WERI-Rb-1 (cell line): ENCODE measurements around the gene VPS51.
A peak's percentile ranks its signal among the peaks of the same experiment; 100 is the strongest.

Experiments used
- DNase-seq: peaks from one replicate; pipeline ENCODE4 v3.0.0-alpha.2; 2020
- H3K27ac ChIP-seq: fragments of 250-450 bp; sonication (Bioruptor Pico); 2 replicates; pipeline ENCODE4 v1.5.1; 2020; ENCODE audit warnings: mild to moderate bottlenecking, moderate library complexity
- H3K27me3 ChIP-seq: fragments of 250-450 bp; sonication (Bioruptor Pico); 2 replicates; pipeline ENCODE4 v1.5.1; 2021; ENCODE audit warnings: mild to moderate bottlenecking, low read depth, moderate library complexity; ENCODE audit not compliant: insufficient read depth, severe bottlenecking
- H3K36me3 ChIP-seq: fragments of 250-450 bp; sonication (Bioruptor Pico); 2 replicates; pipeline ENCODE4 v1.5.1; 2020; ENCODE audit warnings: mild to moderate bottlenecking, moderate library complexity
- H3K4me3 ChIP-seq: 2 replicates; pipeline ENCODE4 v1.5.1; 2011; ENCODE audit warnings: low read depth, mild to moderate bottlenecking, control low read depth, low read length
- H3K9me3 ChIP-seq: fragments of 250-450 bp; sonication (Bioruptor Pico); 2 replicates; pipeline ENCODE4 v1.5.1; 2021; ENCODE audit warnings: mild to moderate bottlenecking, moderate library complexity; ENCODE audit not compliant: severe bottlenecking
- TF ChIP-seq, protein P1 (sequence below): IDR thresholded peaks from 2 replicates; pipeline ENCODE4 v1.5.1; 2011; ENCODE audit warnings: low read depth, mild to moderate bottlenecking, control low read depth, inconsistent platforms, low read length

The VPS51 gene

DNA sequence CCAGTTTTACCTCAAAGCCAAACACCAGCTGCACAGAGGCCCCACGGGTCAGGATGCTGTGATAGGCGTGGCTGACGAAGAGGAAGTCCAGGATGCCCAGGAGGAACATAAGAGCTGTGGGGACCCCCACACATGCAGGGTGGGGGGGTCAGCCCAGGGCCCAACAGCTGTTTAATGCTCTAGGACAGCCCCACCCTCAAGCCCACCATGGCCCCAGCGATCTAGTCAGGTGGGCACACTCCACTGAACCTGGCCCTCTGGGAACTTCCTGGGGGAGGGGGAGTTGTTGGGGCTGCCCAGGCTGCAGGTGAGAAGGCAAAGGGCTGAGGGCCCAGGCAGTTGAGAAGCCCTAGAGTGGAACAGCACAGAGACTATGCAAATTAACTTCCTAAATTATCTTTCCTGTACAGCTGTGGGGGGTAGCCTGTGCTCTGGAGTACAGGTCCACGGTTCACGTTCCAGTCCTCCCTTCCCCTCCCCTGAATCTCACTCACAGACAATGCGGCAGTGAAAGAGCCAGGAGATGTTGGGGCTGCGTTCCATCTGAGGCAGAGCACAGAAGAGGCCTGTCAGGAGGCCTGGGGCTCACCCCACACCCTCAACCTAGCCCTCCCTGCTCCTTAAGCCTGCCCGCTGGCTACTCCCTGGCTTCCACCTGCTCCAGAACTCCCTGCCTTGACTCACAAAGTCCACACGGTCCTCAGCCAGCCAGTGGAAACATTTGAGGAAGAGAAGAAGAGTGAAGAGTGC lies 36.4 kb downstream of the VPS51 start:
- H3K27me3 ChIP-seq: no peaks in the 10 kb centered on the region
- TF ChIP-seq, protein P1, sequence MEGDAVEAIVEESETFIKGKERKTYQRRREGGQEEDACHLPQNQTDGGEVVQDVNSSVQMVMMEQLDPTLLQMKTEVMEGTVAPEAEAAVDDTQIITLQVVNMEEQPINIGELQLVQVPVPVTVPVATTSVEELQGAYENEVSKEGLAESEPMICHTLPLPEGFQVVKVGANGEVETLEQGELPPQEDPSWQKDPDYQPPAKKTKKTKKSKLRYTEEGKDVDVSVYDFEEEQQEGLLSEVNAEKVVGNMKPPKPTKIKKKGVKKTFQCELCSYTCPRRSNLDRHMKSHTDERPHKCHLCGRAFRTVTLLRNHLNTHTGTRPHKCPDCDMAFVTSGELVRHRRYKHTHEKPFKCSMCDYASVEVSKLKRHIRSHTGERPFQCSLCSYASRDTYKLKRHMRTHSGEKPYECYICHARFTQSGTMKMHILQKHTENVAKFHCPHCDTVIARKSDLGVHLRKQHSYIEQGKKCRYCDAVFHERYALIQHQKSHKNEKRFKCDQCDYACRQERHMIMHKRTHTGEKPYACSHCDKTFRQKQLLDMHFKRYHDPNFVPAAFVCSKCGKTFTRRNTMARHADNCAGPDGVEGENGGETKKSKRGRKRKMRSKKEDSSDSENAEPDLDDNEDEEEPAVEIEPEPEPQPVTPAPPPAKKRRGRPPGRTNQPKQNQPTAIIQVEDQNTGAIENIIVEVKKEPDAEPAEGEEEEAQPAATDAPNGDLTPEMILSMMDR: no peak
- no peak overlapping the region for H3K27ac ChIP-seq
- no peak overlapping the region for H3K4me3 ChIP-seq
- no peaks in the 10 kb centered on the region for H3K9me3 ChIP-seq
- DNase-seq: no peak
- H3K36me3 ChIP-seq: peaks cover 53% of the 10 kb centered on the region

DNA sequence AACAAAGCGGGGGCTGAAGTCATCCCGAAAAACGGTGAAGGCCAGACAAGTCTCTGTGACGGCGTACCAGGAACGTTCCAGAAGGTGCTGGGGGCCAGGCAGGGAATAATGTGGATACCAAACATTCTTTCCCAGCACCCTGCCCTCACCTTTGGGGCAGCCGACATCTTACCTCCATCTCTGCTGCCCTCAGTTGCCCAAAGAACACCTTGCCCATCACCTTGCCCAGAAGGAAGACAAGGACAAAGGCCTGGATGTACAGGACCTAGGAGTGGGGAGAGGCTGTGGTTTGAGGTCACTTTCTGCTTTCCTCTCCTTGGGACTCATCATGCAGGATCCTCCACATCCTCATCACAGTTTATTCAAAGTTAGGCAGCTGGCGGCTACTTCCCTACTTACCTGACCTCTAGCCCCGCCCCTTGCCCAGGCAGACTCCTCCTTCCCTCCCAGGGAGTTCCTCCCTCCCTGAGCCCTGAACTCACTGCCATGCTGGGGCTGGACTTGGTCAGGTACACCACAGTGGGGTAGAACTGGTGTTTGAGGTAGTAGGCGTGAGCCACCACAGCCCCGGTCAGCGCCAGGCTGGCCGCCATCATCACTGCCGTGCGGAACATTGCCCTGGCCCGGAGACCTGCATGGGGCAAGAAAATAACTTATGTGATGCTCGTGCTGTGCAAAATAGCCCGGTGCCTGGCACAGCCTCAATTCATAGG lies 37.1 kb downstream of the VPS51 start:
- peak; percentile 62 for DNase-seq
- Histone ChIP-seq H3K36me3 (peaks cover 47% of the 10 kb centered on the region), H3K27ac (no peak overlapping the region; the same call in 1 of the 2 replicates), H3K9me3 (no peaks in the 10 kb centered on the region), H3K4me3 (peak overlapping the region; percentile 65), H3K27me3 (no peaks in the 10 kb centered on the region)
- TF ChIP-seq, protein P1: no peak

DNA sequence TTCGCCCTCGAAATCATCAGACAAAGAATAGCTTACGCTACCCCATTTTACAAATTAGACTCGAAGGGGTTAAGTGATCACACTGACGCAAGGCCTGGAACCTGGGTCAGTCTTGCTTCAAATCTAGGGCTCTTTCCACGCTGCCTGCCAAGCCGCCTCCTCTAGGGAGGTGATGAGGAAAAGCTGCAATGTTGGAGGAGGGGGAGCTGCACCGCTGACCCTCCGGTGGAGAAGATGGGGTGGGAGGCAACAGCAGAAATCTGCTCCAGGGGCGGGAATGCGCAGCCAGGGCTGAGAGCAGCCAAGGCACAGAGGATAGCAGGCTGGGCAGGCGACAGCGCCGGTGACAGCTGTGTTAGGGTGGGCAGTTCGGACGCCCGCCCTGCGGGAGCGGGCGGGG lies 37.7 kb downstream of the VPS51 start:
- Histone ChIP-seq H3K27me3 (no peaks in the 10 kb centered on the region), H3K27ac (peak overlapping the region; percentile 100), H3K4me3 (peak overlapping the region; percentile 65), H3K36me3 (peaks cover 42% of the 10 kb centered on the region), H3K9me3 (no peaks in the 10 kb centered on the region)
- TF ChIP-seq, protein P1: no peak
- no peak for DNase-seq

DNA sequence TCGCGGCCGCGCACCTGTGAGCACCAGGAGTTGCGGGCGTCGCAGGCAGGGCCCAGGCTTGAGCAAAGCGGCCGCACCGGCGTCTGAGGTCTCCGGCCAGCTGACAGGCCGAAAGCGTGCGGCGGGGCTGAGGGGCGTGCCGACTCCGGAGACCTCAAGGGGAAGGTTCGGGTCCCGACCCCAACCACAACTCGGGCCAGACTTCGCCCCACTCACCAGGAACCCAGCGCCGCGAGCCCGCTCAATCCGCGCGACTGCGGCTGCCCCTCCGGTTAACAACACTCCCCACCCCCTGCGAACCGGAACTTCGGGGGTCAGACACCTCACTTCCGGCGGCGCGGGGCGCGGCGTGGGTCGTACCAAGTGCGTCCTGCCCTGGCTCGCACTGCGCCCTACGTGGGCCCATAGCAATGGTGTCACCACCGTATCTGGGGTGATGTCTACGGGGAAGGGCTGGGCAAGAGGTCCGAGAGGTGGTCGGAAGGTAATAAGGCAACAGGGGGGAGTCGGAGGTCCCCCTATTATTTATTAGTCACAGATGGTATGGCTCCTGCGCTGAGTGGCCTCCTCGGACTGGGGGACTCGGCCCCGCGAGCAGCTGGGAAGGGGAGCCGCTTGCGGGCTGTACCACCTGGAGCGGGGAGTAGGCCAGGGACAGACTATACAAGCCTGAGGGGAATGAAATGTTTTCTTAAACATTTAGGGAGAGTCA lies 38.4 kb downstream of the VPS51 start, which contains the start of gene SYVN1:
SYVN1 (minus strand) TSS at position 280 of the 712 bp plus-strand sequence. CDS start 918 bp downstream, outside the sequence.
- no peaks in the 10 kb centered on the region for H3K9me3 ChIP-seq
- H3K27ac ChIP-seq: peak within 1 kb of the TSS; percentile 100

DNA sequence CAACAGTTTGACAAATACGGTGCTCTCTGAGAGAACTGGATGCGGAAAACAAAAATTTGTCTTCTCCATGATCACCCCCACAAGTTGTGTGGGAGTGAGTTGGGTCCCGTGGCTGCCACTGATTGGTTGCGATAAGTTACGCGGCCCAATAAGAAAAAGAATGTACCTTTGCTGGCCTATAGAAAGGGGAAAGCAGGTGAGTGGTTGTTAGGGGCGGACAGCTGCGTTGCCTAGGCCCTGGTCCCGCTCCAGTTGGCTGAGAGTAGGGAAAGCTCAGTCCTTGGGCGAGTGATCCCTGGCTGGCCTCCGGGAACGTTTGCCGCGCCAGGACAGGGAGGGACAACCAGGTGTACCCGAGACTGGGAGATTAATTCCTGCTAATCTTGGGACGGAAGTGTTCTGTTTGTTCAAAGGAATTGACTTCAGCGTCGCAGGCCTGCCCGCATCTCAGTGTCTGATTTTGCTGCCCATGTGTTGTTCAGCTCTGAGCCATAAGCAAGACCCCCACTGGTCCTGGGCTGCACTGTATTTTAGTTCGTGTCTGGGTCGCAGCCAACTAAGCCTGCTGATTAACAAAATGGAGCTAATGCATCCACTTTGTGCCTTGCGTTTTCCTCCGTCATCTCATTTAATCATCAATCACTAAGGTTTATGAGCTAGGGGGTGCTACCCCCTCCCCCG lies 39.1 kb downstream of the VPS51 start:
- no peaks in the 10 kb centered on the region for H3K27me3 ChIP-seq
- TF ChIP-seq, protein P1: no peak
- H3K27ac ChIP-seq: peak overlapping the region; percentile 100
- H3K4me3 ChIP-seq: peak overlapping the region; percentile 65
- peak; percentile 96 for DNase-seq
- no peaks in the 10 kb centered on the region for H3K9me3 ChIP-seq
- H3K36me3 ChIP-seq: peaks cover 28% of the 10 kb centered on the region

More for the DNA sequence above, 38.4 kb downstream of the VPS51 start, which contains the start of gene SYVN1:
- TF ChIP-seq, protein P1: no peak
- peak; percentile 90 for DNase-seq
- Histone ChIP-seq H3K36me3 (peaks cover 35% of the 10 kb centered on the region), H3K4me3 (peak within 1 kb of the TSS; percentile 65), H3K27me3 (no peaks in the 10 kb centered on the region)
